Hematopoietic multipotent progenitor cell treated with erythropoietin and hydrocortisone succinate and interleukin-3 and kit ligand, for 8 days (in vitro differentiated cells): Measurements from ENCODE around the gene TOMM5.
"Not testable (repeated sequence)": the region's sequence is repeated elsewhere in the genome, so short reads cannot be mapped to it uniquely, and the experiment has no call there.

ENCODE experiments used
- DNase-seq: peaks from one replicate; pipeline ENCODE4 v3.0.0-alpha.2; 2015

The TOMM5 gene

GRCh38 chr9:37611014-37611413, 18.6 kb upstream of the TOMM5 start:
- no peak for DNase-seq

GRCh38 chr9:37609735-37610397, 17.5 kb upstream of the TOMM5 start:
- DNase-seq = no peak

GRCh38 chr9:37608250-37608649, 15.9 kb upstream of the TOMM5 start:
- no peak for DNase-seq

- DNase-seq = no peak
Observed at GRCh38 chr9:37604296-37604695, 11.9 kb upstream of the TOMM5 start.

GRCh38 chr9:37602817-37603216, 10.4 kb upstream of the TOMM5 start:
- DNase-seq = no peak

GRCh38 chr9:37602061-37602460, 9.7 kb upstream of the TOMM5 start:
- not testable (repeated sequence) for DNase-seq

- no peak for DNase-seq
Observed at GRCh38 chr9:37596504-37596903, 4.1 kb upstream of the TOMM5 start.

- DNase-seq = peak; percentile 70
Observed at GRCh38 chr9:37593883-37594448, 1.6 kb upstream of the TOMM5 start.

GRCh38 chr9:37587521-37587920, 4.9 kb downstream of the TOMM5 start:
- no peak for DNase-seq

- DNase-seq = no peak
Observed at GRCh38 chr9:37583522-37584121, 8.8 kb downstream of the TOMM5 start.

- peak; percentile 69 for DNase-seq
Observed at GRCh38 chr9:37582548-37583157, 9.7 kb downstream of the TOMM5 start.

GRCh38 chr9:37575921-37576721, 16.3 kb downstream of the TOMM5 start, which contains the start of gene FBXO10:
TSS of gene FBXO10 (minus strand) at chr9:37576380. CDS start at chr9:37541768, 34,612 bp downstream.
- peak; percentile 40 for DNase-seq

GRCh38 chr9:37575511-37575914, 16.9 kb downstream of the TOMM5 start:
- DNase-seq = no peak

- DNase-seq = no peak
Observed at GRCh38 chr9:37575001-37575400, 17.4 kb downstream of the TOMM5 start.

GRCh38 chr9:37574241-37574721, 18.1 kb downstream of the TOMM5 start:
- DNase-seq = no peak

- DNase-seq = no peak
Observed at GRCh38 chr9:37571282-37571681, 21.1 kb downstream of the TOMM5 start.

- DNase-seq = no peak
Observed at GRCh38 chr9:37566716-37567115, 25.7 kb downstream of the TOMM5 start.

GRCh38 chr9:37565661-37566618, 26.5 kb downstream of the TOMM5 start:
- DNase-seq = no peak

- no peak for DNase-seq
Observed at GRCh38 chr9:37564916-37565315, 27.5 kb downstream of the TOMM5 start.

- DNase-seq = no peak
Observed at GRCh38 chr9:37563806-37564513, 28.4 kb downstream of the TOMM5 start.

GRCh38 chr9:37562826-37563225, 29.6 kb downstream of the TOMM5 start:
- DNase-seq = peak; percentile 76
